ENCODE measurements around the gene LYPD5.

The LYPD5 gene

DNA sequence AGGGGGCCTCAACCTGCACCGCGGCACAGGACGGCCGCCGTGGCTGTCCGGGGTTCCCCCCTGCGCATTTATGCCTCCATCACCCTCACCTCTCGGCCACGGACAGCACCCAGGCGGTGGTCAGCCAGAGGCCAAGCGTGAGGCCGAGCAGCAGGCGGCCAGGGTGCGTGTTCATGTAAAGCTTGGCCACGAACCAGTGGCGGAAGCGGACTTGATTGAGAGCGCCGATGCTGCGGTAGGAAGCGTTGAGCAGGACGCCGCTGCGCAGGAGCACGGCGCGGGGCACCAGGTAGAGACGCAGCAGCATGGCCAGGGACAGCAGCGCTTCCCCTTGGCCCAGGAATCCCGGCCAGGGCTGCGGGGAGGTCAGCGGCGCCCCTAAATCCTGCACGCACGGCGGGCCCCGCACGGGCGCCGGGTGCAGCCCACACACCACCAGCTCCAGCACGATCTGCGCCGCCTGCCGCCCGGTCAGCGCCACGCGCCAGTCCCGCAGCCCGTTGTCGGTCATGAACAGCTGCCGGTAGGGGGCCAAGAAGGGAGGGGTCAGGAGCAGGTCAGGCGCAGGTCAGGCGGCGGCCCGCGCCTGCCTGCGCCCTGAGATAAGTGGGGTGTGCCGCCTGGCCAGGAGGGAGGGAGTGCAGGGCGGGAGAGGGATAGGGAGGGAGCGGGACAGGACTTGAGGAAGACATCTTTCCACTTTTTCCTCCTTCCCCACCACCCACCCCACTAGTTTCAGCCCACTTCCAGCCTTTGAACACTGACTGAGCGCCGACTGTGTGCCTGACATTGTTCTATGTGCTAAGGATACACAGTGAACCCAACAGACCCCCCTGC, 27.9 kb downstream of the LYPD5 start:
- TF ChIP-seq CTCF (conservative IDR thresholded peaks at IDR 0.05; ENCODE audit: low read depth), result no peak
- ChIA-PET CTCF (no interaction called here), POLR2A (ENCODE audit: low non-redundant PET) (no interaction called here)

DNA sequence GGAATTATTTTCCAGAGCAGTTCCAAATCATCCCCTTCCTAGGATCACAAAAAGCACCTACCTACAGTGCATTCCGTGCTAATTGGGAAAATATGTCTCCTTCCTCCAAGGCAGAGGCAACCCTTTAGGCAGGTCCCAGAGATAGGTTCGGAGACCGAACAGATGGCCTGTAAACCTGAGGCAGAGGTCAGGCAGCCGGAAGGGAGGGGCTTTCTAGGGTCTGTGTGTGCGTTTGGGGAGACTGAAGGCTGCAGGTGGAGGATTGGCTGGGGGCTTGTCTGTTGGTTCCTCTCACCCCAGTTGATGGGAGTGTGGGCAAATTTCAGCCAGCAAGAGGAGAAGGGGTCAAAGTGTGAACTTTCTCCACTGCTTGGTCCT, 28.5 kb downstream of the LYPD5 start:
- ChIA-PET POLR2A (ENCODE audit: low non-redundant PET) (no interaction called here), CTCF (no interaction called here)
- H3K27ac ChIP-seq, result peak overlapping the region; percentile 20
- no peak for TF ChIP-seq CTCF (conservative IDR thresholded peaks at IDR 0.05; ENCODE audit: low read depth)
- DNase-seq (ENCODE audit: low spot score), result no peak

More for the DNA sequence above, 27.9 kb downstream of the LYPD5 start:
- no peak for DNase-seq (ENCODE audit: low spot score)
- H3K27ac ChIP-seq, result peak overlapping the region; percentile 20

GRCh38 chr19:43769256-43769655, 33.0 kb downstream of the LYPD5 start:
- CTCF ChIA-PET, result no interaction called here
- POLR2A ChIA-PET (ENCODE audit: low non-redundant PET), result interaction anchor here (0.6 kb wide), 1 partner anchor 120 kb away, joined by 3 read pairs; no protein-coding TSS in a partner anchor
- no peak for TF ChIP-seq CTCF (conservative IDR thresholded peaks at IDR 0.05; ENCODE audit: low read depth)
- no peak for DNase-seq (ENCODE audit: low spot score)
- peak overlapping the region; percentile 52 for H3K27ac ChIP-seq

GRCh38 chr19:43768273-43769050, 33.8 kb downstream of the LYPD5 start:
- ChIA-PET POLR2A (ENCODE audit: low non-redundant PET) (interaction anchor here (0.6 kb wide), 1 partner anchor 120 kb away, joined by 3 read pairs; no protein-coding TSS in a partner anchor), CTCF (interaction anchor here (0.6 to 1.3 kb wide), 2 partner anchors 9 to 17 kb away, joined by 3 to 4 read pairs; no protein-coding TSS in a partner anchor)
- DNase-seq (ENCODE audit: low spot score), result no peak
- H3K27ac ChIP-seq, result peak overlapping the region; percentile 52
- TF ChIP-seq CTCF (conservative IDR thresholded peaks at IDR 0.05; ENCODE audit: low read depth), result no peak

- no peak for DNase-seq (ENCODE audit: low spot score)
- POLR2A ChIA-PET (ENCODE audit: low non-redundant PET), result interaction anchor here (0.5 kb wide), 1 partner anchor 170 kb away, joined by 3 read pairs; no protein-coding TSS in a partner anchor
- H3K27ac ChIP-seq, result peak overlapping the region; percentile 95
- CTCF ChIA-PET, result interaction anchor here (0.6 to 1.3 kb wide), 3 partner anchors 10 to 20 kb away, joined by 3 to 4 read pairs (median 3); no protein-coding TSS in a partner anchor
- no peak for TF ChIP-seq CTCF (conservative IDR thresholded peaks at IDR 0.05; ENCODE audit: low read depth)
Observed at GRCh38 chr19:43767818-43768217, 34.4 kb downstream of the LYPD5 start.

- DNase-seq (ENCODE audit: low spot score), result no peak
- TF ChIP-seq CTCF (conservative IDR thresholded peaks at IDR 0.05; ENCODE audit: low read depth), result no peak
- CTCF ChIA-PET, result interaction anchor here (0.7 to 1.3 kb wide), 2 partner anchors 18 to 20 kb away, joined by 3 to 4 read pairs; no protein-coding TSS in a partner anchor
- H3K27ac ChIP-seq, result peak overlapping the region; percentile 95
- POLR2A ChIA-PET (ENCODE audit: low non-redundant PET), result interaction anchor here (0.5 kb wide), 1 partner anchor 170 kb away, joined by 3 read pairs; no protein-coding TSS in a partner anchor
Observed at GRCh38 chr19:43767316-43767715, 34.9 kb downstream of the LYPD5 start.

Data from RWPE1 (cell line).